HepG2 (cell line): ENCODE measurements around the gene MEGF11. TPM values are rescaled to one million over a fixed set of nuclear protein-coding genes. Genes with fewer than 3 reads are reported as not detected.

Experiments used
- ATAC-seq: fragments of 200-7000 bp; cut with Tn5 transposase; 3 replicates; pipeline ENCODE4 v1.9.1; 2020; ENCODE audit warnings: mild to moderate bottlenecking, moderate library complexity
- BruUV-seq: library from RNA; stranded (reverse); fragments of 400-500 nt; replicated peaks from 2 replicates; lab custom pipeline; 2021; lab: Mats Ljungman, UMichigan
- CTCF ChIA-PET: fragments of 300-600 bp; formaldehyde crosslinking; extraction: SDS; loops from one replicate; lab custom pipeline; 2021; ENCODE audit warnings: low total read pairs, inconsistent platforms, low intra/inter-chr PET ratio; lab: Yijun Ruan, JAX
- POLR2A ChIA-PET: fragments of 350-600 bp; sonication (Branson Sonifier 250); formaldehyde crosslinking; loops from one replicate; lab custom pipeline; 2020; ENCODE audit warnings: antibody characterized with exemption, inconsistent platforms; lab: Yijun Ruan, JAX
- DNase-seq: peaks from one replicate; pipeline ENCODE4 v3.0.0-alpha.2; 2015; ENCODE audit warnings: low spot score
- FAIRE-seq: peaks from 3 replicates; lab custom pipeline; 2011; peaks lifted over from hg19 to GRCh38; lab: Jason Lieb, UNC
- H2AFZ ChIP-seq: one replicate; pipeline ENCODE4 v1.6.1; 2011; ENCODE audit warnings: low read length, inconsistent platforms
- H3K27ac ChIP-seq: fragments of 300-600 bp; 3 replicates; pipeline ENCODE4 v1.8.0; 2011; ENCODE audit warnings: mixed run types, mild to moderate bottlenecking, mixed read lengths, low read length, inconsistent platforms; ENCODE audit not compliant: insufficient read depth; ENCODE audit errors: extremely low read length
- H3K27me3 ChIP-seq, 2 experiments: fragments of 200-600 bp in 1 of 2; 2 replicates in 1 of 2; 3 replicates in 1 of 2; pipeline versions ENCODE4 v1.6.0 to v1.8.0; 2011; ENCODE audit warnings: low read length in 2 of 2, mild to moderate bottlenecking in 2 of 2, moderate library complexity in 2 of 2, inconsistent platforms in 1 of 2; ENCODE audit not compliant: insufficient read depth in 2 of 2, control insufficient read depth in 1 of 2
- H3K36me3 ChIP-seq, 2 experiments: fragments of 200-600 bp in 1 of 2; replicated peaks in 1 of 2; 2 replicates in 1 of 2; 3 replicates in 1 of 2; pipeline versions ENCODE4 v1.5.1 to v1.8.0; 2011; ENCODE audit warnings: low read length in 2 of 2, inconsistent platforms in 1 of 2; ENCODE audit not compliant: insufficient read depth in 2 of 2, control insufficient read depth in 1 of 2
- H3K4me1 ChIP-seq: 2 replicates; pipeline ENCODE4 v1.5.1; 2012; ENCODE audit warnings: low read length, inconsistent platforms; ENCODE audit not compliant: insufficient read depth
- H3K4me2 ChIP-seq: 2 replicates; pipeline ENCODE4 v1.6.0; 2011; ENCODE audit warnings: low read depth, low read length, inconsistent platforms
- H3K4me3 ChIP-seq, 3 experiments: fragments of 200-600 bp in 1 of 3; sonication (generic), shearing (Covaris generic) in 1 of 3; replicated peaks in 1 of 3; 2 replicates each; pipeline ENCODE4 v1.5.1; 2011 to 2016; ENCODE audit warnings: low read length in 3 of 3, inconsistent platforms in 2 of 3, low read depth in 2 of 3, mild to moderate bottlenecking in 2 of 3, control low read depth in 1 of 3, mixed read lengths in 1 of 3; ENCODE audit not compliant: insufficient read depth in 1 of 3
- H3K79me2 ChIP-seq: one replicate; pipeline ENCODE4 v1.6.1; 2011; ENCODE audit warnings: low read length, inconsistent platforms; ENCODE audit not compliant: insufficient read depth
- H3K9ac ChIP-seq: 2 replicates; pipeline ENCODE4 v1.6.0; 2011; ENCODE audit warnings: mild to moderate bottlenecking, low read depth, low read length, inconsistent platforms; ENCODE audit not compliant: insufficient read depth
- H3K9me3 ChIP-seq: 2 replicates; pipeline ENCODE4 v1.5.1; 2012; ENCODE audit warnings: mild to moderate bottlenecking, low read length
- H4K20me1 ChIP-seq: 2 replicates; pipeline ENCODE4 v1.6.0; 2011; ENCODE audit warnings: inconsistent platforms, mild to moderate bottlenecking, low read length, moderate library complexity; ENCODE audit not compliant: insufficient read depth
- IRF1 ChIP-seq: sonication (generic); formaldehyde crosslinking; IDR thresholded peaks from 2 replicates; pipeline ENCODE4 v1.4.0; 2020; ENCODE audit warnings: low read depth, mild to moderate bottlenecking, missing genetic modification reagents
- KDM1A ChIP-seq: IDR thresholded peaks from 2 replicates; pipeline ENCODE4 v1.6.1; 2016; ENCODE audit warnings: missing compliant biosample characterization
- RNF219 ChIP-seq: sonication (generic); formaldehyde crosslinking; IDR thresholded peaks from 2 replicates; pipeline ENCODE4 v1.5.0; 2020; ENCODE audit warnings: mild to moderate bottlenecking, missing genetic modification reagents
- SOX13 ChIP-seq, 3 experiments: fragments of 450-650 bp in 1 of 3; sonication (generic) in 1 of 3; formaldehyde crosslinking in 1 of 3; IDR thresholded peaks in 2 of 3; conservative IDR thresholded peaks in 1 of 3; 2 replicates each; pipeline versions ENCODE4 v1.5.0 to v1.6.1; 2016 to 2020; ENCODE audit warnings: antibody characterized with exemption in 1 of 3, mild to moderate bottlenecking in 1 of 3, missing compliant biosample characterization in 1 of 3, missing genetic modification reagents in 1 of 3, moderate library complexity in 1 of 3
- WIZ ChIP-seq: sonication (generic); formaldehyde crosslinking; IDR thresholded peaks from 2 replicates; pipeline ENCODE4 v1.5.1; 2020; ENCODE audit warnings: mild to moderate bottlenecking, missing genetic modification reagents
- ZHX2 ChIP-seq, 2 experiments: sonication (generic) in 1 of 2; formaldehyde crosslinking in 1 of 2; IDR thresholded peaks; 2 replicates each; pipeline versions ENCODE4 v1.6.1 to v1.9.0; 2014 to 2022; ENCODE audit warnings: antibody characterized with exemption in 1 of 2, borderline replicate concordance in 1 of 2, inconsistent platforms in 1 of 2, low read depth in 1 of 2, missing genetic modification reagents in 1 of 2
- ZNF225 ChIP-seq: sonication (generic); formaldehyde crosslinking; IDR thresholded peaks from 2 replicates; pipeline ENCODE4 v1.4.0; 2020; ENCODE audit warnings: mild to moderate bottlenecking, missing genetic modification reagents
- ZNF577 ChIP-seq: sonication (generic); formaldehyde crosslinking; IDR thresholded peaks from 2 replicates; pipeline ENCODE4 v1.4.0; 2020; ENCODE audit warnings: mild to moderate bottlenecking, low read depth, missing genetic modification reagents, borderline replicate concordance
- ZNF737 ChIP-seq: sonication (generic); formaldehyde crosslinking; IDR thresholded peaks from 2 replicates; pipeline ENCODE4 v1.5.0; 2020; ENCODE audit warnings: missing genetic modification reagents, mild to moderate bottlenecking, borderline replicate concordance
- WGBS: methylation state at CpG from one replicate; pipeline ENCODE4 v1.1.6; 2017; ENCODE audit warnings: low lambda C conversion rate; 5-methylcytosine and 5-hydroxymethylcytosine counted together
- in situ Hi-C: cut with HindIII; loops from 2 replicates; pipeline ENCODE4 v1.10.0; 2017; ENCODE audit warnings: low pct_unique_long_range_greater_than_20kb; ENCODE audit not compliant: extremely low pct_ligation_motif_present
- intact Hi-C: fragments of 100-400 bp; cut with micrococcal nuclease; formaldehyde crosslinking; loops from one replicate; pipeline ENCODE4 v1.10.0; 2022; ENCODE audit not compliant: unreplicated experiment
- polyA plus RNA-seq, 8 experiments: library from polyadenylated mRNA; depleted of rRNA in 3 of 8; stranded (reverse) in 7 of 8; unstranded in 1 of 8; fragments of >200 nt; fragmentation: Illumina TruSeq in 4 of 8; extraction: Trizol in 4 of 8; gene quantifications; 2 replicates each; pipeline versions ENCODE4 v1.2.1 to v1.2.3, GENCODE V29; 2011 to 2016; ENCODE audit warnings: low read depth in 4 of 8, missing spikeins in 1 of 8, mixed read lengths in 1 of 8; ENCODE audit not compliant: insufficient read depth in 1 of 8
- total RNA-seq, 5 experiments: library from RNA; depleted of rRNA; stranded (reverse); fragments of >200 nt; fragmentation: Illumina TruSeq; extraction: Trizol; gene quantifications; 2 replicates each; pipeline ENCODE4 v1.2.3, GENCODE V29; 2016; ENCODE audit warnings: low read depth in 1 of 5
- TF ChIP-seq, protein P1 (sequence below): sonication (generic); formaldehyde crosslinking; IDR thresholded peaks from 2 replicates; pipeline ENCODE4 v1.8.0; 2022; ENCODE audit warnings: missing genetic modification reagents, mild to moderate bottlenecking, inconsistent platforms, borderline replicate concordance

The MEGF11 gene
- total and polyA plus RNA-seq, 2 of the 13 experiments (the other 11 are each of a cell fraction or from before 2014, with no cell fraction given): not detected

DNA sequence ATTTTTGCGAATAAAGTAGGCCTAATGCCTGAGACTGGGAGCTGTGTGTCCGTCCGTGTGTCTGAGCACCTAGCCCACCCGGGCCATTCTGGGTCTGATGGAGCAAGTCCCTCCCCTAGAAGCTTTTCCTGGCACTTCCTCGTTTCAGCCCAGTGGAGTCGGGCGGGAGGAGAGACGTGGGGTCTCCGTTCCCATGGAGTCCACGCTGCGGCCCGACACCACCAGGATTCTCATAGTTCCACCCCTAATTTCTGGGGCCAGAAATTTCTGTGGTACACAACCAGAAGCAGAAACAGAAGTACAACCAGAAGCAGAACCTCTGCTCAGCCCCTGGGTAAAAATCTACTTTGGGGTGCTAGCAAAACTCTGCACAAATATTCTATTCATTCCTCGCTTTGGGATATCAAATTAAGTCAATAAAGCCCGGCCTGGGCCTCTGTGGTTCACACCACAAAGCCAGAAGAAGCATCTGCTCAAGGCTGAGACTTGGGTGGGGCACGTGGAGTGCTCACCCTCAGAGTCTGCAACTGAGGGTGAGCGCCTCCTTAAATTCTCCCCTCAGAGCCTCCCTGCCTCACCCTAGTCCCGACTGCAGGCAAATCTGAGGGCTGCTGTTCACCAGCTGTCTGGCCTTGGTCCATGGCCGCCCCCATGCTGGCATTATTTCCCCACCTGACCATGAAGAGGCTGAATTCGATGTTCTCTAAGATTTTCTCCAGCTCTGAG is 1.6 kb upstream of the MEGF11 start:
- Histone ChIP-seq H3K9ac (no peak overlapping the region), H3K79me2 (no peaks in the 10 kb centered on the region), H2AFZ (no peak overlapping the region), H3K4me1 (peaks cover 20% of the 10 kb centered on the region), H3K9me3 (no peaks in the 10 kb centered on the region), H3K4me2 (no peak overlapping the region), H3K27ac (no peak overlapping the region), H3K27me3 (peaks cover 25 to 71% of the 10 kb centered on the region in 2 experiments), H3K4me3 (no peak overlapping the region), H4K20me1 (peaks cover 7% of the 10 kb centered on the region; the same call in 1 of the 2 replicates), H3K36me3 (no peaks in the 10 kb centered on the region)
- WGBS: 38% methylated on average over 14 of the region's 19 CpGs
- no peak for FAIRE-seq
- intact Hi-C loops: no loop called here
- no TSS peak for BruUV-seq
- DNase-seq: no peak
- in situ Hi-C loops: loop anchor here (5.0 kb wide), 1 partner anchor 32 kb away; no protein-coding TSS in a partner anchor
- ChIA-PET POLR2A (no interaction called here), CTCF (no interaction called here)
- ATAC-seq: no peak
- TF ChIP-seq ZNF225 (CRISPR knock-in tag) (no peak), SOX13 (IDR thresholded peaks at IDR 0.05) (no peak), SOX13 (CRISPR knock-in tag; conservative IDR thresholded peaks at IDR 0.05 in 1 of 2, IDR thresholded peaks at IDR 0.05 in 1 of 2) (no peak), RNF219 (no peak), ZNF577 (CRISPR knock-in tag) (no peak), WIZ (no peak), ZHX2 (IDR thresholded peaks at IDR 0.05; ENCODE audit: low read depth) (no peak), ZHX2 (CRISPR knock-in tag; IDR thresholded peaks at IDR 0.05; ENCODE audit: borderline replicate concordance) (no peak), KDM1A (CRISPR knock-in tag) (no peak), ZNF737 (CRISPR knock-in tag) (no peak), IRF1 (CRISPR knock-in tag) (no peak)
- TF ChIP-seq, protein P1, sequence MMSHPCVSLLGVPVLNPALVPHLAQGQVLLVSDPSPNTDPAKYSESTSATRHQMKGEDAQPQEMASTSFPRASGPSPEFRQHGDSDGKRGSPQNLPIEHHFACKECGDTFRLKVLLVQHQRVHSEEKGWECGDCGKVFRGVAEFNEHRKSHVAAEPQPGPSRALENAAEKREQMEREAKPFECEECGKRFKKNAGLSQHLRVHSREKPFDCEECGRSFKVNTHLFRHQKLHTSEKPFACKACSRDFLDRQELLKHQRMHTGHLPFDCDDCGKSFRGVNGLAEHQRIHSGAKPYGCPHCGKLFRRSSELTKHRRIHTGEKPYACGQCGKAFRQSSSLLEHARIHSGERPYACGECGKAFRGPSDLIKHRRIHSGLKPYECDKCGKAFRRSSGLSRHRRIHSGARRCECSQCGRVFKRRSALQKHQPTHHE: no peak
